HepG2 (cell line): ENCODE data around the gene FAM219A.

ENCODE experiments used
- BRCA1 ChIP-seq: sonication (generic); formaldehyde crosslinking; IDR thresholded peaks from 2 replicates; pipeline ENCODE4 v1.4.0; 2020; ENCODE audit warnings: missing genetic modification reagents
- HIC2 ChIP-seq: sonication (generic); formaldehyde crosslinking; IDR thresholded peaks from 2 replicates; pipeline ENCODE4 v1.9.0; 2022; ENCODE audit warnings: low read depth, missing genetic modification reagents
- NR1H2 ChIP-seq: sonication (generic); formaldehyde crosslinking; IDR thresholded peaks from 2 replicates; pipeline ENCODE4 v1.8.1; 2022; ENCODE audit warnings: low read depth, missing genetic modification reagents, borderline replicate concordance
- POLR2AphosphoS5 ChIP-seq: IDR thresholded peaks from 2 replicates; pipeline ENCODE4 v1.6.1; 2012; ENCODE audit warnings: low read depth, low read length
- RAD21 ChIP-seq: fragments of 450-650 bp; formaldehyde crosslinking; IDR thresholded peaks from 2 replicates; pipeline ENCODE4 v1.5.0; 2020; ENCODE audit warnings: mild to moderate bottlenecking
- RELA ChIP-seq: sonication (generic); formaldehyde crosslinking; IDR thresholded peaks from 2 replicates; pipeline ENCODE4 v1.4.0; 2020; ENCODE audit warnings: missing genetic modification reagents
- TEAD3 ChIP-seq: optimal IDR thresholded peaks from 2 replicates; pipeline ENCODE3; 2016; ENCODE audit warnings: borderline replicate concordance
- TRIM24 ChIP-seq: sonication (generic); formaldehyde crosslinking; IDR thresholded peaks from 2 replicates; pipeline ENCODE4 v1.8.0; 2022; ENCODE audit warnings: mild to moderate bottlenecking, missing genetic modification reagents
- ZBTB40 ChIP-seq, 2 experiments: fragments of 450-650 bp in 1 of 2; sonication (generic) in 1 of 2; formaldehyde crosslinking in 1 of 2; IDR thresholded peaks; 2 replicates each; pipeline versions ENCODE4 v1.6.1 to v1.8.0; 2016 to 2022; ENCODE audit warnings: antibody characterized with exemption in 1 of 2, mild to moderate bottlenecking in 1 of 2, missing genetic modification reagents in 1 of 2
- ZNF598 ChIP-seq: sonication (generic); formaldehyde crosslinking; IDR thresholded peaks from 2 replicates; pipeline ENCODE4 v1.5.1; 2020; ENCODE audit warnings: mild to moderate bottlenecking, missing genetic modification reagents, borderline replicate concordance

- TF ChIP-seq RAD21 (CRISPR knock-in tag) (no peak), NR1H2 (CRISPR knock-in tag) (no peak), TRIM24 (CRISPR knock-in tag) (no peak), RELA (no peak), ZNF598 (CRISPR knock-in tag) (no peak), BRCA1 (no peak), POLR2AphosphoS5 (no peak), TEAD3 (CRISPR knock-in tag) (no peak), HIC2 (CRISPR knock-in tag) (no peak), ZBTB40 (IDR thresholded peaks at IDR 0.05) (no peak), ZBTB40 (CRISPR knock-in tag; IDR thresholded peaks at IDR 0.05) (no peak)
These were observed 43.0 kb upstream of the FAM219A start for GRCh38 chr9:34501372-34501771.
